GM21423 (cell line): Measurements from ENCODE around the gene FOXF1.

ENCODE experiments used
- ATAC-seq: cut with Tn5 transposase; IDR thresholded peaks from one replicate; pipeline ENCODE4 v1.9.1; 2021; ENCODE audit warnings: mild to moderate bottlenecking, moderate library complexity; ENCODE audit not compliant: unreplicated experiment

Gene FOXF1

GRCh38 chr16:86515777-86516622 lies 5.7 kb downstream of the FOXF1 start:
- no peak for ATAC-seq

- no peak for ATAC-seq
Measured at GRCh38 chr16:86516623-86517003, 6.3 kb downstream of the FOXF1 start.

GRCh38 chr16:86517033-86517432 lies 6.7 kb downstream of the FOXF1 start:
- no peak for ATAC-seq

DNA sequence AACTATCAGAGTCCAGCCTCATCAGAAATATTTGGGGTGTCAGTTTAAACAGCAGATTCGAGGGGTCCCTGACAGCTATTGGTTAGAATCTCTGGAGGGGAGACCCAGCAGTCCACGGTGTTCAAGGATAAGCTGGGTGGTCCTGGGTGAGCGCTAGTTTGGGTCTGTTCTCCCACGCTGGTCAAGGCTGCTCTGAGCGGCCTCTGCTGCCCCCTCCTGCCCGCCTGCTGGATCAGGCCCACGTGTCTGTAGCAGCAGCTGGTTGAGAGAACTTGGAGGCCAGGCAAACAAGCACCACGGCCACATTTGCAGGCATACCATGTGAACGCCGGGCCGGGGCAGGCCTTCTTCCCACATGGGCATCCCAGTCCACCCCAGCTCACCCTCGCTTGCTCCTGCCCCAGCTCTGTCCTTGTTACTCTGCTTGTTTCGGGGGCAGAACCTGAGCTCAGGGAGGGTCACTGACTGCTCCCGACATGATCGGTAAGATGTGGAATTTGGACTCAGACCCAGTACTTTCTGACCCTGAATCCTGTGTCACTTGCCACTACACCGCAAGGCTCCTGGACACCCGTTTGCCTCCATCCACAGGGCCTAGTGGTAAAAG lies 7.4 kb downstream of the FOXF1 start:
- ATAC-seq: no peak

- ATAC-seq: no peak
Measured at GRCh38 chr16:86519007-86519648, 8.8 kb downstream of the FOXF1 start.

DNA sequence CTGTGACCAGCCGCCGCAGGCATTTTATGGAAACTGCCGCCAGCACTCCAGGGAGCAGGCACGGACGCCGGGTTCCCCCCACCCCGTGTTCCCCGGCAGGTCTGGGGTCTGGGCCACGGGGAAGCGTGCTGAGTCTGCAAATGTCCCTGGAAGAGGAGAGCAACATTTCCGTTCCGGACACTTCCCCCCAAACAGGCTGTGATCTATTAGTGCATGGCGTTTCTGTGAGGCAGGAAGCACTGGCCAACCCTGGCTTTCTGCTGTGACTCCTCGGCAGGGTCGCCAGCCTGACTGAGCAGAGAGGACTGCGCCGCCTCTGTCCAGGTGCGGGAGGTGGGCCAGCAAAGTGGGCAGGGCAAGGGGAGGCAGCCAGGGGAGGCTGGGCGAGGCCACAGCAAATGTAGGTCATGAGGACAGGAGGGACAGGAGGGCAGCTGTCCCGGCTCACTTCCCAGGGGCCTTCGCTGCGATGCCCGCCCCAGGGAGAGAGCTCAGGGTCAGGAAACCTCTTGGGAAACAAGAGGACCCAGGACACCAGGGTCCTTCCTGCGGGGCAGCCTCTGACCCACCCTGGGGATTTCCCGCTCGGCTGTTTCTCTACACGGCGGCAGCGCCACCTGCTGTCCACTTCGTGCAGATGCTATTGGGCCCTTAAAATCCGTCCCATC lies 9.5 kb downstream of the FOXF1 start:
- ATAC-seq: no peak

DNA sequence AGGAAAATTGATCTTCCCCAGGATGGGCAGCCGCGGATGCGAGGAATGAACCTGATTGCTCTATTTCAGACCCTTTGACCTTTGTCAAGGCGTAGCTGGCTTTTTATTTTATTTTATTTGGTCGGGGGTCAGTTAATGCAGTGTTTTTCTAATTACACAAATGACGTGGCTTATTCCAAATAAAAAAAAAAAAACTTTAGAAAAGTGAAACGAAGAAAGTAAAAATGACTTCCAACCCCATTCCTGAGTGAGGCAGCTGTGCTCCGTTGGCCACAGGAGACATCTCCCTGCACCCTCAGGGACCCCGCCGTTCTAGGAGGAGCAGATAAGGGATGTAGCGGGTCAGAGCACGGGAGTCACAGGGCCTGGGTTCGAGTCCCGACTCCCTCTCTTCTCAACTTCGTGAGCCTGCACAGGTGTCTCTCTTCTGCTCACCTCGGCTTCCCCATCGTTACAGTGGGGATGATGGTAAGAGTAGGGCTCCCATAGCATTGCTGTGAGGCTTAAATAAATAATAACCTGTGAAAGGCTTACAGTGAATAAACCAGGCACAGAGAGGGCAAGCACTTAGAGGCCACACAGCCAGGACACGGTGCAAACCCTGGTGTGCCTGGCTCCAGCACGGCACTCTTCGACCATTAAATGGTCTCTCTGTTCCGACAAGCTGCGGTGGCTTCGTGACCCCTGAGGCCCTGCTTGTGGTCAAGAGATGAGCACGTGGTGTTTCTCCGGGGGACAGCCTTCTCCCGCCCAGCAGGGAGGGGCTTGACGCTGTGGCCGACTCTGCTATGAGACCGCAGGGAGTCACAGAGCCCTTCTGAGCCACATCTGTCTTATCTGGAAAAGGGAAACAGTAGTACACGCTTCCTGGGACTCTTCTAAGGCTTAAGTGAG lies 10.2 kb downstream of the FOXF1 start:
- no peak for ATAC-seq

DNA sequence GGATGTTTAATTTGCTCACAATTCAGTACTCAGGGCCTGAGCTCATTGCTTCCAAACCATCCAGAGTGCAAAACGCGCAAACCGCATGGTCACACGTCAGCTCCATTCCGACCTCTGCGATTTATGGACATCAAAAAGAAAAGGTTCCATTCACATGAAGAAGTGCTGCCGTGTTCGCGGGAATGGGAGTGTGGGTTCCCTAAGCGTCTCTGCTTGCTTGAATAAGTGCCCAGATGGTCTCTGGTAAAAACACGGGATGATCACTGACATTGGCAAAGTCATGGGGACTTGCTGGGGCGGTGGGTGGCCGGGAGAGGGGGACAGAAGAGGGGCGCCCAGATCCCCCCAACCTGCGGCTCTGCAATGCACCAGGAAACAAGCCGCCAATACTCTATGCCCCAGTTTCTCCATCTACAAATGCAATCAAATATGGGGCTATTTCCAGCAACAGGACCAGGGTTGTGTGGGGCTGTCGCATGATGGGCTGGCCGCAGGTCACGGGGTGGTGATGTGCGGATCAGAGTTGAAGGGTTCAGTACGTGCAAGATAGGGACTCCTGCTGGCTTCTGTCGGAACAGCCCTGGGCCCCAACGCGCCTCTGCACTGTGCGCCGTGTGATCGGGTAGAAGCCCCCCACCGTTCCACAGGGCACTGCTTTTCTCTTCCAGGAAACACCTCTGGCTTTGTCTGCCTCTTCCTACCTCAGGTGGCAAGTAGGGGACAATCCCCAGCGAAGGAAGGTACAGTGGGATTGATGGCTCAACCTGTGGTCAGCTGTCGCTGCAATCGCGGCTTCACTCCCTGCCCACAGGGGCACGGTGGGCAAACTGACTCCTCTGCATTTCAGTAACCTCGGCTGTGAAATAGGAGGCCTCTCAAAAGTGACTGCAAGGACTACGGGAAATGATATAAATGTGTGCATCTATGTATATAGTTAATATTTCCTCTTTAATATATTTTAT lies 11.2 kb downstream of the FOXF1 start:
- no peak for ATAC-seq

DNA sequence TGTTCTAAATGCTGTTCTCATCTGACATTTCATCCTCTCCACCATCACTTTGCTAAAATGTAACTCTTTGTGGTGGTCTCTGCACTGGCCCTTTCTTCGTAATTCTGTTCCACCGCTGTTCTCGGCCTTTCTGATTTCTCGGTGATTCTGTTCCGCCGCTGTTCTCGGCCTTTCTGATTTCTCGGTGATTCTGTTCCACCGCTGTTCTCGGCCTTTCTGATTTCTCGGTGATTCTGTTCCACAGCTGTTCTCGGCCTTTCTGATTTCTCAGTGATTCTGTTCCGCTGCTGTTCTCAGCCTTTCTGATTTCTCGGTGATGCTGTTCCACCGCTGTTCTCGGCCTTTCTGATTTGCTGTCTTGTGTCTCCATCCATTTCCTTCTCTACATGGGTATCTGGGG lies 12.3 kb downstream of the FOXF1 start:
- ATAC-seq: no peak

DNA sequence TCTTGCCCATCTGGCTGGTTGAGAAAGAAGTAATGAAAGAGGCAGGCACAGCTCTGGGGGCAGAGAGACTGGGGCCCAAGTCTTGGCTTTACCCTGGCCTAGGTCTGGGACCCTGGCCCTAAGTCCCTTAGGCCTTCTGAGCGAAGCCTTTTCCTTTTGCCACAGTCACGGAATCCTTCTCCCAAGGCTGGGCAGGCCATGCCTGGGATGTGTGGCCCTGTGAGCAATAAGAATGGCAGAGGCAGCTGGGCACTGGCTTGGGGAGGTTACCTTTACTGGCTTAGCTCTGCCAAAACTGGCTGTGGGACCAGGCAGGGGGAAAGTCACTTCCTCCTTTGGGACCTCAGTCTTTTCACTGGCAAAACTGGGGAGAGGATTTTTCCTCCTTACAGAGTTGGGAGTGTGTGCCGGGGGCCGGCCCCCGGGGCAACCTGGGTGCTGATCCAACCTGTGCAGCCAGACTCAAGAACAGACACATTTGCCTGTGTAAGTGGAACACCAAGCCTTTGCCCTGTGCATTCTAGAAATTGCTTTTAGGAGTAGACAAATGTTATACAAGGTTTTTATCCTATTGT lies 12.9 kb downstream of the FOXF1 start:
- ATAC-seq: no peak

- ATAC-seq: no peak
Measured at GRCh38 chr16:86524029-86524428, 13.7 kb downstream of the FOXF1 start.

- no peak for ATAC-seq
Measured at GRCh38 chr16:86525696-86526095, 15.4 kb downstream of the FOXF1 start.

DNA sequence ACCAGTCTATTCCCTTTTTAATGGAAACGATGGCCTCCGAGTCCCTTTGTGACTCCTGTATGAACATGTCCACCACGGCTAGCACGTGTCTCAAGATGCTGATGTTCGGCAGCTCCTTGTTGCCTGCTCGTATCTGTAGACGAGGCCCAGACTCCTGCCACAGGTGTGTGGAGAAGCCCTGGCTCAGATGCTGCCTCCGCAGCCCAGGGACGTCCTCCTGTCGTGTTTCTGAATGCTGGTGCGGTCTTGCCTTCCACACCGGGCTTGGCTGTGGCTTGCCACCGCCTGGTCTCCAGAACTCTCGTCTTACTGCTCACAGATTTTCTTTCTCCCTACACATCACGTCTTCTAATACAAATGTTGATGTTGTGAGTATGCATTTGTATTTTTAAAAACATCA lies 17.0 kb downstream of the FOXF1 start:
- no peak for ATAC-seq

DNA sequence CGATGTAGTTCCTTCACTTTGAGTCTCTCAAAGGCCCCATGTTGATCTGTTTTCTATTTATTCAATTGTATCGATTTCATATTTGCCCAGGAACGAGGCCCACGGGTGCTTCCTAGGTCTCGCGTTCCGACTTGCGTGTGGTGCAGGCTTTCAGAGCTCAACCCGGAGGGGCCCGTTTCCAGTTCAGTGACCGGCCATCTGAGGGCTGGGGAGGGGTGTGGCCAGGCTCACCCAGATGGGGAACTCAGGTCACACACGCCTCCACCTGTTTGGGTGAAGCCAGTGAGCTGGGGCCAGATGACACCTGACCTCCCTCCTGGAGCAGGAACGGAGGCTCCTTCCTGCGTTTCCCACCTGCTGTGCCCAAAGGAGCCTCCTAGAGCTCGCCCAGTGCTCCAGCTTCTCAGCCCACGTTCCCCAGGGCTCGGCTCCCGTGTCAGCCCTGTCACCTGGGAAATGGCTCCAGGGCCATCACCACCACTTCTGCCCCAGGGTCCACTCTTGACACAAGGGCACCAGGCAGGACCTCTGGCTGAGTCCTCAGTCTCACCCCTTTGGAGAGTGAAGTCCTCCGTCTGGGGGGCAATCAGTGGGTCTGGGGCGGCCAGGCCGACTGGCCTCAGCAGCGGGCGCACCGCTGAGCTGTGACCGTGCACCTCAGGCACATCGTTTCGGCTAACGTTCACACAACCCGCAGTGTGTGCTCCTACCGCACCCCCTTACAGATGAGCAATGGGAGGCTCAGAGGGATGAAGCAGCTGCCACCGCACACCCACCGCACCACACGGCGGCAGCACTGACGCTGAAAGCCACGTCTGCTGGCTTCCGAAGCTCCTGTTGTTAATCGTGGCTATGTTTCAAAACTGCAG lies 18.0 kb downstream of the FOXF1 start:
- no peak for ATAC-seq

DNA sequence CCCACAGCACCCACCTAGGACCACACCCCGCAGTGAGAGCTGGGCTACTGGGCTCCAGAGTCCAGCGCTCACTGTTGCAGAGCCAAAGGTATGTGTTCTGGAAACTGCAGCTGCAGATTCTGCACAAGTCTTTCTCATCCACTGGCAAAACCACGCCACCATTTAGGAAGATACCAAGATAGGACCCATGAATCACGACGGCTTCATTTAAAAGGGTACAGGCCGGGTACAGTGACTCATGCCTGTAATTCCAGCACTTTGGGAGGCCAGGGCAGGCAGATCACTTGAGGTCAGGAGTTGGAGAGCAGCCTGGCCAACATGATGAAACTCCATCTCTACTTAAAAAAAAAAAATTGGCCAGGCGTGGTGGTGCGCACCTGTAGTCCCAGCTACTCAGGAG lies 18.8 kb downstream of the FOXF1 start:
- ATAC-seq: no peak

DNA sequence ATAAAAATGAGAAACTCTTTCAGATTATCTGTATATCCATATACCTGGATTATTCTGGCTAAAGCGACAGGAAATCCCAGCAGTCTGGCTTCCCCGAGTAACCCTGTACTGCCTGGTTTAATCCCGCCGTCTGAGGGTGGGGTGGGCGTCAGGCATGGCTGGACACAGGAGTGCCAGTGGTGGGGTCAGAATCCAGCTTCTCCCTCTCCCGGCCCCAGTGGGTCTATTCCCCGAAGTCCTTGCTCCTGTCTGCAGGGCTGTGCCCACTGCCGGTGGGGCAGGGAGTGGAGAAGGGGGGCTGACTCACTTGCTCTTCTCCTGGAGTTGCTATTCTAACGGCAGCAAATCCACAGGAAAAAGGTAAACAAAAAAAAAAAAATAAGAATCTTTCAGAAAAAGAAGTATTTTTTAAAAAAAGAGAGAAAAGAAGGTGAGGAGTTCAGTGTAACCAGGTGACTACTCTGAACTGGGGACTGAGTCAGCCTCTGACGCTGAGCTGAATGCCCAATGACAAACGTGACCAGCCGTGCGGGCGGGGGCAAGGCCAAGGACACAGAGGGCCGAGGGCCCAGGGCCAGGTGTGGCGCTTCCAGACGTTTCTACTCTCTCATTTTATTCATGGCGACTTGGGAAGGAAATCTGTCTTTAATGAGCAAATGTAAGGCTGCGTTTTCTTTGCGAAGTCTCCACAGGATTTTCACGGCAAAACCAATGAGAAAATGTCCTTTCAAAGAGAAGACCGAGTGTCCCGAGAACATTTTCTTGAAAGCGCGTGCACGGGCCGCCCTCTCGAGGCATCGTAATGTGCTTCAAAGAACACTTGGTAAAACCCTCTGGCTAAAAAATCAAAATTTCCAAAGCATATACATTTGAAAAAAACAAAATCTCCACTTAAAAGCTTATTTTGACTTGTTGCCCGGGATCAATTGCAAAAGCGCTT lies 20.2 kb downstream of the FOXF1 start:
- ATAC-seq: no peak

DNA sequence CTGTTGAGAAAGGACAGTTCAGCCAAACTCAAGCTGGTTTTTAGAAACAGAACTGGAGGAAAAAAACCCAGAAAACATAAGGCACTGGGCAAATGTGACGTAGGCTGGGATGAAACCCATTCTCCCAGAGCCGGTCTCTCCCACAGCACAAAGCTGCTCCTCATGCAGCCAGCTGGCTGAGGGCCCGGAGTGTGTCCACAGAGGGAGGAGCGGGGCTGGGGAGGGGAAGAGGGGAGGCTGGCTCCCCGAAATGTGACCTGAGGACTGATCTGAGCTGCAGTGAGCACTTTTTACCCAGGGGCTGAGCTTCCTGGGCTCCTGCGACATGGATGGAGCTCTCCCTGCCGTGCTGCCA lies 20.8 kb downstream of the FOXF1 start:
- ATAC-seq: no peak
